ENCODE results near the gene COL25A1. TPM values are rescaled to one million over a fixed set of nuclear protein-coding genes. Genes with fewer than 3 reads are reported as not detected.

The COL25A1 gene
- total RNA-seq, 1 experiment from 2014 or later = not detected

GRCh38 chr4:108954880-108955279 is 347.6 kb downstream of the COL25A1 start:
- no peak for DNase-seq (ENCODE audit: low read depth, low spot score)
- intact Hi-C loops (cut with micrococcal nuclease; ENCODE audit: unreplicated experiment) = no loop called here
- BruUV-seq (replicated peaks) = no TSS peak
- Histone ChIP-seq H3K27ac (ENCODE audit: low read length) (no peak overlapping the region), H3K9me3 (ENCODE audit: control insufficient read depth, insufficient read depth, low read depth, low read length) (no peaks in the 10 kb centered on the region), H3K4me1 (ENCODE audit: control insufficient read depth, insufficient read depth, low read length) (no peaks in the 10 kb centered on the region), H3K4me3 (ENCODE audit: low read depth in 2 of 2, low read length in 2 of 2) (no peak overlapping the region), H3K27me3 (ENCODE audit: control insufficient read depth, insufficient read depth, low read length) (no peaks in the 10 kb centered on the region), H3K36me3 (ENCODE audit: control insufficient read depth, insufficient read depth, low read length) (peaks cover 2% of the 10 kb centered on the region)
- ATAC-seq = no peak
- TF ChIP-seq TCF7L2 (IDR thresholded peaks at IDR 0.05; ENCODE audit: low read depth, low read length) (no peak), CTCF (IDR thresholded peaks at IDR 0.05) (no peak), SIN3A (IDR thresholded peaks at IDR 0.05; ENCODE audit: borderline replicate concordance, insufficient read depth, low read depth, low read length) (no peak), POLR2AphosphoS5 (IDR thresholded peaks at IDR 0.05; ENCODE audit: low read depth, low read length) (no peak), REST (IDR thresholded peaks at IDR 0.05; ENCODE audit: insufficient read depth in 1 of 2, low read depth in 2 of 2, low read length in 1 of 2) (no peak)
- ChIA-PET CTCF (no interaction called here), POLR2A (no interaction called here)
- in situ Hi-C loops (cut with HindIII; ENCODE audit: low pct_unique_long_range_greater_than_20kb, low sequenced_read_pairs) = no loop called here

GRCh38 chr4:108953941-108954340 is 348.5 kb downstream of the COL25A1 start:
- TF ChIP-seq POLR2AphosphoS5 (IDR thresholded peaks at IDR 0.05; ENCODE audit: low read depth, low read length) = no peak
- no peak for TF ChIP-seq REST (IDR thresholded peaks at IDR 0.05; ENCODE audit: insufficient read depth in 1 of 2, low read depth in 2 of 2, low read length in 1 of 2)
- no peak for TF ChIP-seq SIN3A (IDR thresholded peaks at IDR 0.05; ENCODE audit: borderline replicate concordance, insufficient read depth, low read depth, low read length)
- TF ChIP-seq TCF7L2 (IDR thresholded peaks at IDR 0.05; ENCODE audit: low read depth, low read length) = no peak
- no peak for TF ChIP-seq CTCF (IDR thresholded peaks at IDR 0.05)
- DNase-seq (ENCODE audit: low read depth, low spot score) = no peak
- no peaks in the 10 kb centered on the region for H3K4me1 ChIP-seq (ENCODE audit: control insufficient read depth, insufficient read depth, low read length)
- peaks cover 2% of the 10 kb centered on the region for H3K36me3 ChIP-seq (ENCODE audit: control insufficient read depth, insufficient read depth, low read length)
- no peak overlapping the region for H3K27ac ChIP-seq (ENCODE audit: low read length)
- no peaks in the 10 kb centered on the region for H3K27me3 ChIP-seq (ENCODE audit: control insufficient read depth, insufficient read depth, low read length)
- BruUV-seq (replicated peaks) = no TSS peak
- CTCF ChIA-PET = no interaction called here
- H3K9me3 ChIP-seq (ENCODE audit: control insufficient read depth, insufficient read depth, low read depth, low read length) = no peaks in the 10 kb centered on the region
- no peak overlapping the region for H3K4me3 ChIP-seq (ENCODE audit: low read depth in 2 of 2, low read length in 2 of 2)
- intact Hi-C loops (cut with micrococcal nuclease; ENCODE audit: unreplicated experiment) (no loop called here), in situ Hi-C loops (cut with HindIII; ENCODE audit: low pct_unique_long_range_greater_than_20kb, low sequenced_read_pairs) (no loop called here)
- POLR2A ChIA-PET = no interaction called here
- no peak for ATAC-seq

All from Panc1 (cell line).